Fibroblast of peridontal ligament (primary cell): Measurements from ENCODE around the gene MAGEA1.
"Not testable (repeated sequence)": the region's sequence is repeated elsewhere in the genome, so short reads cannot be mapped to it uniquely, and the experiment has no call there.

Source experiments
- DNase-seq: peaks from one replicate; pipeline ENCODE4 v3.0.0-alpha.2; 2010; ENCODE audit errors: extremely low read depth

MAGEA1 gene, protein sequence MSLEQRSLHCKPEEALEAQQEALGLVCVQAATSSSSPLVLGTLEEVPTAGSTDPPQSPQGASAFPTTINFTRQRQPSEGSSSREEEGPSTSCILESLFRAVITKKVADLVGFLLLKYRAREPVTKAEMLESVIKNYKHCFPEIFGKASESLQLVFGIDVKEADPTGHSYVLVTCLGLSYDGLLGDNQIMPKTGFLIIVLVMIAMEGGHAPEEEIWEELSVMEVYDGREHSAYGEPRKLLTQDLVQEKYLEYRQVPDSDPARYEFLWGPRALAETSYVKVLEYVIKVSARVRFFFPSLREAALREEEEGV

DNA sequence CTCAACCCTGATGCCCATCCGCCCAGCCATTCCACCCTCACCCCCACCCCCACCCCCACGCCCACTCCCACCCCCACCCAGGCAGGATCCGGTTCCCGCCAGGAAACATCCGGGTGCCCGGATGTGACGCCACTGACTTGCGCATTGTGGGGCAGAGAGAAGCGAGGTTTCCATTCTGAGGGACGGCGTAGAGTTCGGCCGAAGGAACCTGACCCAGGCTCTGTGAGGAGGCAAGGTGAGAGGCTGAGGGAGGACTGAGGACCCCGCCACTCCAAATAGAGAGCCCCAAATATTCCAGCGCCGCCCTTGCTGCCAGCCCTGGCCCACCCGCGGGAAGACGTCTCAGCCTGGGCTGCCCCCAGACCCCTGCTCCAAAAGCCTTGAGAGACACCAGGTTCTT lies at the start of gene MAGEA1:
TSS of gene MAGEA1 (plus strand) at position 154 of the 400 bp plus-strand sequence. CDS start 3,106 bp downstream, outside the sequence.
- DNase-seq, result no peak

DNA sequence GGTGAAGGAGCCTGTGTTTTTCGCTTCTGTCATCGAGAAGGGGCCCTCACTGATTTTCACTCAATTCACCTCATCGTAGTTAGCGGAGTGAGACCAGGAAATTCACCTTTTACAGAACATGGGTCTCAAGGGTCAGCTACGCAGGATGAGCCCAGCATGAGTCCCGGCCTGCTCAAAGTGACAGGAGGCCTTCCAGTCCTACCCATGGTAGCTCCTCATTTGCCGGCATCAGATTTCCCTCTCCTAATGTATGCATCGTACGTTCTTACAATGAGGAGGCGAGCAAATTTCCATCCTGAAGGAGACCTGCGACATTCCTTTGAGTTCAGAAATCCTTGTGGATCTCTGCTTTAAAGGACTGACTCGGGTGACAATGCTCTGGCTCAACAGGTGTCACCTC lies 46.2 kb upstream of the MAGEA1 start:
- not testable (repeated sequence) for DNase-seq

DNA sequence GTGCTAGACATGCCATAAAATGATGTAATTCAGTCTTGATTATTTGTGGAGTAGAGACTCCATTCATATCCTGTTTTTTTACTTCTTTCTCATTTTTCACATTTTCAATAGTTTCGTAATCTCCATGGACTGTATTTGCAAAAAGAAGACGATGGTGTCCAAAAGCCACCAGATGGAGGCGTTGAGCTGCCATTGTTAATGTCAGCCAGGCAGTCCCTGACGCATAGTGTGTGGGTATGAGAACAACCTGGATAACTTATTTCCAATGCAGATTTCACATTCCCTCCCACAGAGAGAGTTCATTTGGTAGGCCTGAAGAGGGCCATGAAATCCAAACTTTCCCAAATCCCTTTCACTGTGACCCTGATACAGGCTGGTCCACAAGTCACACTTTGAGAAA lies 40.0 kb upstream of the MAGEA1 start:
- not testable (repeated sequence) for DNase-seq

DNA sequence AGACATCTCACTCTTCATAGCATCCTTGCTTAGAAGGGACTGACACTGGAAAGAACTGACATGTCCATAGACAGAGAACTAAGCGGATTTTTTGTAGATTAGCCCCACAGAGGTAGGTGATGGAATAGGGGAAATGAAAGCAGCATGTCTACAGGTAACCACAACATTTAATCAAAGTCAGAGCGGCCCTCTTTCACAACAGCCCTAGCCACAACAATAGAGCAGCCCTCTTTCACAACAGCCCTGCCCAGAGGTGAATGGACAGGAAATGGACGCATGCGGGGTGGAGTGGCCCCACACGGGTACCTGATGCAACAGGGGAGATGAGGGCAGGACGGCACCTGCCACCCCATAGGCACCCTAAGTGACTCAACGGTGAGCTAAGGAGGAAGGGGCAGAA lies 32.8 kb upstream of the MAGEA1 start:
- not testable (repeated sequence) for DNase-seq

DNA sequence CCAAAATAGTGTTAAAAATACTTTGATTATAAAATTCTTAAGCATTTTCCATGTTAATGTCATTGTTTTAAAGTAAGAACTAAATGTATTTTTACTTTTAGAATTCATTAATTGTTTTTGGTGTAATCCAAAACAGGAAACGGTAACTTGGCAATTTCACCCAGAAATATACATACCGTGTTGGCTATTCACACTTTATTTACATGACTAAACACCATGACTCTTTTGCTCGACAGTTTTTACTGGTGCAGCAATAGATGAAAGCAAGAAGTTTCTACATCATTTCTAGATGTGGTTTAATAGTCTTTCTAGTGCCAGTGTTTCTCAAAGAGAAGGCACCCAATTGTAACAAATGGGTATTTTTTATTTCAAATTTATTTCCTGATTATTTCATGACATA lies 25.6 kb upstream of the MAGEA1 start:
- DNase-seq, result no peak

DNA sequence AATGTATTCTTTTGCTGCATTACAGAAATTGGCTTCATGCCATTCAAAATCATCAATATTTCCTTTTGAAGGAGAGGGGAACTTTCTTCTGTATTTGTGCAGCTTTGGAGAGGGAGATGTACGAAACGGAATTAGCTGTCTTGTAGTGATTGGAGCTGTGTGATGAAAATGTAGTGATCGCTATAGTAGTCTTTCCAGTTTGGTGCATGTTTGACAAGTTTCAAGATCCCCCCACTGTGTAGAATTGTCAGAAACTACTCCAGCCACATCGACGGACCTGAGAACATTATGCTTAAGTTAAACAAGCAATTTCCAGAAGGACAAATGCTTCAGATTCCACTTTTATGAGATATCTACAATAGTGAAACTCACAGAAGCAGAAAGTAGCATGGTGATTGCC lies 21.6 kb upstream of the MAGEA1 start:
- no peak for DNase-seq

DNA sequence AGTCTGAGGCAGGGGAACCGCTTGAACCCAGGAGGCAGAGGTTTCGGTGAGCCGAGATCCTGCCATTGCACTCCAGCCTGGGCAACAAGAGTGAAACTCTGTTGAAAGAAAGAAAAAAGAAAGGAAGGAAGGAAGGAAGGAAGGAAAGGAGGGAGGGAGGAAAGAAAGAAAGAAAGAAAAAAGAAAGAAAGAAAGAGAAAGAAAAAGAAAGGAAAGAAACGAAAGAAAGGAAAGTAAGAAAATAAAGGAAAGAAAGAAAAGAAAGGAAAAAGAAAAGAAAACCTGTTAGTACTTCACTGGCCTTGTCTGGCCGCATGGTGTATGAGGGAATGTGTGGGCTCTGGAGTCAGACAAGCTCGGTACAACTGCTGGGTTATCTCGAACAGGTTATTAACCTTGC lies 20.8 kb upstream of the MAGEA1 start:
- DNase-seq, result no peak

DNA sequence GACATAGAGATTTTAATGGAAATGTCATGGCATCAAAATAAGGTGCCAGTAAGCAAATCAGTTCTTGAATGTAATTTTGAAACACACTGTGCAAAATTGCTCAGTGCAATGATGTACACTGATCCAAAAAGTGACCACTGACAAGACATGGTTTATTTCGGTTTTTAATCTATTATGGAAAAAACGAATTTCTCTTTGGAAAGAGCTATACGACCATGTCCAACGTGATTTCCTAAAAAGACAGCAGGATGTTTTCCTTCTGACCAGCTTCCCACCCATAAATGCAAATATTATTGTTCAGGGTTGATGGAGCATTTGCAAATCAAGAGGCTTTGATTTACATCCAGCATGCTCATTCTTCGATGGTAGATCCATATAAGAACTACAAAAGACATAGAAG lies 17.1 kb upstream of the MAGEA1 start:
- no peak for DNase-seq

DNA sequence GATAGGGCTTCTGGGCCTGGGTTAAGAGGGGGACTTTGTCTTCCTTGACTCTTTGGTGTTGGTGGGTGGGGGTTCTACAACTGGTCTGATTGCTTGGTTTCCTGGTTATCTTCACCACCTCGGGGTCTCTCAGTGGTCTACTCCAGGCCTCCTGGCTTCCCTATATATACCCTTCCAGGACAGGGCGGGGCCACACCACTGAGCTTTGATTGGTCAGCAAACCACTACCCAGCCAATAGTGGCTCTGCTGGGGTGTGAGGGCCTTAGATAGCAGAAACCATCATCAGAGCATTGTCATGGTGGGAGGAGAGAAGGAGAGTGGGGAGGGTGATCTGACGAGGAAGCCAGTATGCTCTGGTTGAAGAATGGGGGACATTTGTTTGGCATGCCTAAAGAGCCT lies 14.4 kb upstream of the MAGEA1 start:
- no peak for DNase-seq

DNA sequence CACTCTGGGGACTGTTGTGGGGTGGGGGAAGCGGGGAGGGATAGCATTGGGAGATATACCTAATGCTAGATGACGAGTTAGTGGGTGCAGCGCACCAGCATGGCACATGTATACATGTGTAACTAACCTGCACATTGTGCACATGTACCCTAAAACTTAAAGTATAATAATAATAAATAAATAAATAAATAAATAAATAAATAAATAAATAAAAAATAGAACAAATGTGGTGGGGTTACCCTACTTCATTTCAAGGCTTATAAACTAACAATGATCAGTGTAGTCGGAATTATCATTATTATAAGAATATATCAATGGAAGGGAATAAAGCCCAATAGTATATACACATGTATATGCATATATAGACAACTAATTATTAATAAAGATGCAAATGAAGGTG lies 10.7 kb upstream of the MAGEA1 start:
- not testable (repeated sequence) for DNase-seq

DNA sequence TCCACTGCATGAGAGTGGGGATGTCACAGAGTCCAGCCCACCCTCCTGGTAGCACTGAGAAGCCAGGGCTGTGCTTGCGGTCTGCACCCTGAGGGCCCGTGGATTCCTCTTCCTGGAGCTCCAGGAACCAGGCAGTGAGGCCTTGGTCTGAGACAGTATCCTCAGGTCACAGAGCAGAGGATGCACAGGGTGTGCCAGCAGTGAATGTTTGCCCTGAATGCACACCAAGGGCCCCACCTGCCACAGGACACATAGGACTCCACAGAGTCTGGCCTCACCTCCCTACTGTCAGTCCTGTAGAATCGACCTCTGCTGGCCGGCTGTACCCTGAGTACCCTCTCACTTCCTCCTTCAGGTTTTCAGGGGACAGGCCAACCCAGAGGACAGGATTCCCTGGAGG lies 2.7 kb downstream of the MAGEA1 start:
- DNase-seq, result no peak

DNA sequence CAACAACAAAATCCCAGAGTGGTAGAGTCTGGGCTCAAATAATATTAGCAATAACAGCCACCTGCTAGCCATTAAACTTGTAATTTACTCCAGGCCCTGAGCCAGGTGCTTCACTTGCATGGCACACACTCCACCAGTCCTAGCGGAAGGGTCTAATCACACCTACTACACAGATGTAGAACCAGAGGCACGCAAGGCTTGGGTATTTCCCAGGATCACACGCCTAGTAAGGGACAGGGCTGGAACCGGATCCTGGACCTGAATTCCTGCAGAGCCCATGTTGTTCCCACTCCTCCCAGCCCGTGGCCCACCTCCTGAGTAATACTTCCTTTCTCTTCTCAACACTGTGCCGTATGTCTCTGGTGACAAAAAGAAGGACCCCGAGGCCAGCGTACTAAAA lies 5.7 kb downstream of the MAGEA1 start:
- no peak for DNase-seq

DNA sequence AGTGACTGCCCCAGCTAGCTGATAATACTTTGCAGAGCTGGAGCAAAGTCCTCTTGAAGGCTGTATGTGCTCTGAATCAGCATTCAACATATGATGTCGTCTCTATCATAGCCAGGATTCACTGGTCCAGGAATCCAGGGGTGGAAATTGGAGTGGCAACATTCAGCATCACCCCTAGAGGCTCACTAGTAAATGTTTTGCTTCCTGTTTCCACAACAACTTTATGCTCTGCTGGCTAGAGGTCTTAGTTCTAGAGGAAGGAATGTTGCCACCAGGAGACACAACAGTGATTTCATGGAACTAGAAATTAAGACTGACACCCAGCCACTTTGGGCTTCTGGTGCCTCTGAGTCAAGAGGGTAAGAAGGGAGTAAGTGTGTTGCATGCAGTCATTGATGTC lies 11.3 kb downstream of the MAGEA1 start:
- no peak for DNase-seq

DNA sequence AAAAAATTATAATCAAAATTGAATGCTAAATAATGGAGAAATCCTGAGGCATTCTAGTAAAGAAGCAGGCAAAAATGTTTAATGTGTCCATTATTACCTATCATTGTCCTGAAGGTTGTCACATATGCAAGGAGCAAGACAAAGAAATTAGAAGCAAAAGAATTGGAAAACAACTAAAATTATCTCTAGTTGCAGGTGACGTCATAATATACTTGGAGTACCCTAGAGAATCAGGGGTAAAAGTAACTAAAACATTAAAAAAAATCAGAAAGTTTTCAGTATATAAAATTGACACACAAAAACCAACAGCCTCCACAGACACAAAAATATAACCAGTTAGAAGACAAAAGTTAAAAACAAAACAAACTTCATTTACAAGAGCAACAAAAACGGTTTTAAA lies 21.4 kb downstream of the MAGEA1 start:
- no peak for DNase-seq

DNA sequence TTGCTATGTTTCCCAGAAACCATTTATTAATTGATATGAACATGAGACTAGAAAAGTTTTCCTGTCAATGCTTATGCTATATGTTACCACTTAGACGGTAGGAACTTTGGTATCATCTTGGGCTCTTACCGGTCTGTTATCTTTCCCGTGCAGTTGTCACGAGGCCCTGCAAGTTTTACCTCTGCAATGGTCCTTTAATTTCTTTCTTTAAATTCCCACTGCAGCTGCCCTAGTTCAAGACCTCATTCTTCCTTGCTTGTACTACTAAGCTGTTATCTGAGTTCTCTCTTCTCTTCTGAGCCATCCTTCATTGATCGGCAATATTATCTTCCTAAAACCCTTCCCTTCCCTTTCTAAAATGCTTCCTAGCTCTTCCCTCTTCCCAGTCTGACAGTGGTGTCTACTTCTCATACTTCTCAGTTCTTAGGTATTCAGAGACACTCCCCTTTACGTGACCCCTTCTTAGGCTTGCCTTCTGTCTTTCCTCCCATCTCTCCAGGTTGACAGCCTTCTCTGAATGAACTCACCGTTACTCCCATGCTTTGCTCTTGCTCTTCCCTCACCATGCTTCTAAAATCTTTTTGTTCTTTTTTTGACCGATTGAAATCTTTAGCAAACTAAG lies 27.5 kb downstream of the MAGEA1 start:
- no peak for DNase-seq

DNA sequence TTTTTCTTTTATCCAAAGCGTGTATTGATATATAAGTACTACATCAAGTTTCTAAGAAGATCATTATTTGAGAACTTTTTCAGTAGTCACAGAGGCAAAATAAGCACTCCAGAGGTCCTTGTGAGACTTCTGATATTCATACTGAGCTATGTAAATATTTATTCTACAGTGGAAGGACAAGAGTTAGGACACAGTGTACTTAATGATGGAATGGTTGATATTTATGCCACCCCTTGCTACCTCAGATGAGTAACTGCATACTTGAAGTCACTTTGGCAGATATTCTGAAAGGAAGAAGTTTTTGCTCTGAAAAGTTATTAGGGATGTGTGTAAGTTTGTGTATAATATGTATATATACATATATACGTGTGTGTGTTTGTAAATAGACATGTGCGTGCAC lies 30.3 kb downstream of the MAGEA1 start:
- DNase-seq, result no peak

DNA sequence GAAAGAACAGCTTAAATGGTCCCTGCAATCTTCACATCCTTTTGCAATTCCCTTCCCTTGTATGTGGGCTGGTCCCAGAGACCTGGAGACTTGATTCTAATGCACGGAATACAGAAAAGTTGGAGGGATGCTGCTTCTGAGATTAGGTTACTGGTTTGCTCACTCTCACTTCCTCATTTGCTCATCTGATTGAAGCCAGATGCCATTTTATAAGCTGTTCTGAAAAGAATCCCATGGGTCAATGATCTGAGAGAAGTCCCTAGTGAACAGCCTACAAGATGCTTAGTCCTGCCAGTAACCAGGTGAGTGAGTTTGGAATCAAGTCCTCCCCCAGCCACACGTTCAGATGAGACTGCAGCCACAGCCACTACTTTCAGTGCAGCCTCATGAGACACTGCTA lies 35.9 kb downstream of the MAGEA1 start:
- no peak for DNase-seq

DNA sequence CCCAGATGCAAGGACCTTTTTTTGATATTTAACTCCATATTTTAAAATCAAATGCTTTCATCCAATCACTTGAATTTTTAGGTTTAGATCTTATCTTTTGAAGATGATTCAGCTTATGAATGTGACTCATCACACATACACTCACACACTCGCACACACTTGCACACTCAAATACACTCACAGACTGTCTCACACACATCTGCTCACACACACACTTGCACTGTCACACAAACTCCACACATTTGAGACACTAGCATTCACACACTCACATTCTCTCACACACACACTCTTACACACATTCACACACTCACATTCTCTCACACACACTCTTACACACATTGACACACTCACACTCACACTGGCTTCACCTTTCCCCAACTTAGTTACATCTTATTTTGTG lies 37.8 kb downstream of the MAGEA1 start:
- no peak for DNase-seq

DNA sequence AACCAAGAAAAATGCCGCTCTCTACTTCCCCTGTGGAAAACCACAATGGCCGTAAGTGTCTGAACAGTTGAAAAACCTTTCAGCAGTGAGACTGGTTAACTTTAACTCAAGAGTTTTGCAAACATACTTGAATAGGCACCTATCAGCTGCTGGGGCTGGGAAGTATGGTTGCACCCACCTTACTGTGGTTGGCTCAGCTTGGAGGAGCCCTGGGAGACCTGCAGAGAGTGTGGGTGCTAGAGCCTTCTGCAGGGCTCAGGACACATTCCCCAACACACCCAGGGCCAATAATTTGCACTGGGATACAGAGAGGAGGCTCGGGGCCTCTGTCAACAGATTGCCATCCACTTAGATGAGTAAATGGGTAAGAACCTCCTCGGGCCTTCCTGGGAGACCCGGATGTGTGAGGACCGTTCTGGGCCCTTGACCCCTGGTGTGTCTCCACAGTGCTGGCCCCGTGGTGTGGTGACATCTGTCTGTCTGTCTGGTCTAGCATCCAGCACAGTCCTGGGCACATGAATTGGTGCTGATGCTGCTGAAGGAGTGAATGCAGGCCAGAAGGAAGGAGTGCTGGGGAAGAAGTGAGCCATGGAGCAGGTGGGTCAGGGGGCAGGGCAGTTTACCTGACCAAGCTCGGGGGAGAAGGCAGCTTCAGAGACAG lies 46.5 kb downstream of the MAGEA1 start:
- no peak for DNase-seq

DNA sequence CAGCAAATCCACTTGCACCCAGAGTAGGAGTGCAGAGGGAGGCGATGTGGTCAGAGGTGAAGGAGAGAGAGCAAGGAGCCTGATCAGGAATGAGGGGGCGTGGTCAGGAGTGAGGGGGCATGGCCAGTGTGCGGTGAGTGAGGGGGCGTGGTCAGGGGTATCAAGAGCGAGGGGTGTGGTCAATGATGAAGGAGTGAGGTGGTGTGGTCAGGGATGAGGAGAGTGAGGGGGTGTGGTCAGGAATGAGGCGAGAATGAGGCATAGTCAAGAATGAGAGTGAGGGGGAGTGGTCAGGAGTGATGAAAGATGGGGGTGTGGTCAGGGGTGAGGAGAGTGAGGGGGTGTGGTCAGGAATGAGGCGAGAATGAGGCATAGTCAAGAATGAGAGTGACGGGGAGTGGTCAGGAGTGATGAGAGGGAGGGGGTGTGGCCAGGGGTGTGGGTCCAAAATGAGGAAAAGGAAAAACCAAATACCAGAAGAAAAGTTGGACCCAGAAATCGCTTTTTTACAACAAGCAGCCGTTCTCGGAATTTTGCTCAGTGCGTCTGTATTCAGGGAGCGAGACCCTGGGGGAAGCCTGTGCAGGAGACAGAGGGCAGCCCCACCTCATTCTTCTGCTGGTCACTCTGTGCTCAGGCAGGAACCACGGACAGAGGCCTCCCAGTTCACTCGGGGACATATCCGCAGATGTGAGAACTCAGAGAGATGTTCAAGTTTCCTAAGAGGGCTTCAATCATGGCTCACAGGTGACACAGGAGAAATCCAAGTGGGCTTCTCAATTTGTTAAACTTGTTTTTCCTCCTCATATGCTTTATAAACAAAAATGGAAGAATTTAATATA lies 47.5 kb downstream of the MAGEA1 start:
- peak; percentile 0 for DNase-seq
